ENCODE results near the gene HMG20B.

HMG20B gene

DNA sequence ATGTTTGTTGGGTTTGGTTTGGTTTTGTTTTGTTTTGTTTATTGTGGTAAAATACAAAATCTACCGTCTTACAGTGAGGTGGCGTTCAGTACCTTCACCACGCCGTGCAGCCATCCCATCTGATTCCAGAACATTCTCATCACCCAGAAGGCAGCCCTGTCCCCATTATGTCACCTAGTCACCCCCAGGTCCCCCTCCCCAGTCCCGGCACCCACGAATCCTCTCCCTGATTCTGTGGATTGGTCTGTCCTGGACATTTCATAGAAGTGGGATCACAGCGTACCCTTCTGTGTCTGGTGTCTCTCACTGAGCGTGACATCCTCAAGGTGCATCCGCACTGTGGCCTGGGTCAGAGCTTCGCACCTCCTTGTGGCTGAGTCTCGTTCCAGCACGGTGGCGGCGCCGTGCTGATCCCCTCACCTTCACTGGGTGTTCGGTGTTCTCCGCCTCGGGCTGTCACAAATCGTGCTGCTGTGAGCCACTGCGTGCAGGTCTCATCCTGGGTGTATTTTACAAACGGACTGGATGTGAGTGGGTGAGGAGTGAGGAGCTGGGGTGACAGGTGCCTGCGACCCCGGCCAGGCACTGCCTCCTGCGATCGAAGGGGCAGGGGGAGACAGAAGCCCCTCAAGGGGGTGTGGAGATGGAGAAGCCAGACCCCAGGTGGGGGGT is 34.4 kb upstream of the HMG20B start:
- H3K4me2 ChIP-seq (ENCODE audit: low read length): no peak overlapping the region
- H3K9me3 ChIP-seq (ENCODE audit: insufficient read depth, low read length): no peaks in the 10 kb centered on the region
- peaks cover 45% of the 10 kb centered on the region for H3K36me3 ChIP-seq (replicated peaks; ENCODE audit: low read depth, low read length)
- H3K79me2 ChIP-seq (ENCODE audit: low read length): no peaks in the 10 kb centered on the region
- no peak for TF ChIP-seq EZH2phosphoT487 (IDR thresholded peaks at IDR 0.05; ENCODE audit: low read depth)
- TF ChIP-seq, protein P1, sequence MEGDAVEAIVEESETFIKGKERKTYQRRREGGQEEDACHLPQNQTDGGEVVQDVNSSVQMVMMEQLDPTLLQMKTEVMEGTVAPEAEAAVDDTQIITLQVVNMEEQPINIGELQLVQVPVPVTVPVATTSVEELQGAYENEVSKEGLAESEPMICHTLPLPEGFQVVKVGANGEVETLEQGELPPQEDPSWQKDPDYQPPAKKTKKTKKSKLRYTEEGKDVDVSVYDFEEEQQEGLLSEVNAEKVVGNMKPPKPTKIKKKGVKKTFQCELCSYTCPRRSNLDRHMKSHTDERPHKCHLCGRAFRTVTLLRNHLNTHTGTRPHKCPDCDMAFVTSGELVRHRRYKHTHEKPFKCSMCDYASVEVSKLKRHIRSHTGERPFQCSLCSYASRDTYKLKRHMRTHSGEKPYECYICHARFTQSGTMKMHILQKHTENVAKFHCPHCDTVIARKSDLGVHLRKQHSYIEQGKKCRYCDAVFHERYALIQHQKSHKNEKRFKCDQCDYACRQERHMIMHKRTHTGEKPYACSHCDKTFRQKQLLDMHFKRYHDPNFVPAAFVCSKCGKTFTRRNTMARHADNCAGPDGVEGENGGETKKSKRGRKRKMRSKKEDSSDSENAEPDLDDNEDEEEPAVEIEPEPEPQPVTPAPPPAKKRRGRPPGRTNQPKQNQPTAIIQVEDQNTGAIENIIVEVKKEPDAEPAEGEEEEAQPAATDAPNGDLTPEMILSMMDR (IDR thresholded peaks at IDR 0.05; ENCODE audit: low read depth, low read length): no peak
- no peaks in the 10 kb centered on the region for H3K27me3 ChIP-seq (ENCODE audit: low read depth, low read length)
- H4K20me1 ChIP-seq (ENCODE audit: insufficient read depth, low read length): peaks cover 12% of the 10 kb centered on the region
- no peak overlapping the region for H3K4me3 ChIP-seq (ENCODE audit: low read length)
- H3K4me1 ChIP-seq (ENCODE audit: low read length): no peaks in the 10 kb centered on the region
- H3K27ac ChIP-seq (ENCODE audit: low read length): no peak overlapping the region
- H3K9ac ChIP-seq (ENCODE audit: low read length): no peak overlapping the region
- no peak overlapping the region for H2AFZ ChIP-seq (ENCODE audit: low read depth, low read length)

DNA sequence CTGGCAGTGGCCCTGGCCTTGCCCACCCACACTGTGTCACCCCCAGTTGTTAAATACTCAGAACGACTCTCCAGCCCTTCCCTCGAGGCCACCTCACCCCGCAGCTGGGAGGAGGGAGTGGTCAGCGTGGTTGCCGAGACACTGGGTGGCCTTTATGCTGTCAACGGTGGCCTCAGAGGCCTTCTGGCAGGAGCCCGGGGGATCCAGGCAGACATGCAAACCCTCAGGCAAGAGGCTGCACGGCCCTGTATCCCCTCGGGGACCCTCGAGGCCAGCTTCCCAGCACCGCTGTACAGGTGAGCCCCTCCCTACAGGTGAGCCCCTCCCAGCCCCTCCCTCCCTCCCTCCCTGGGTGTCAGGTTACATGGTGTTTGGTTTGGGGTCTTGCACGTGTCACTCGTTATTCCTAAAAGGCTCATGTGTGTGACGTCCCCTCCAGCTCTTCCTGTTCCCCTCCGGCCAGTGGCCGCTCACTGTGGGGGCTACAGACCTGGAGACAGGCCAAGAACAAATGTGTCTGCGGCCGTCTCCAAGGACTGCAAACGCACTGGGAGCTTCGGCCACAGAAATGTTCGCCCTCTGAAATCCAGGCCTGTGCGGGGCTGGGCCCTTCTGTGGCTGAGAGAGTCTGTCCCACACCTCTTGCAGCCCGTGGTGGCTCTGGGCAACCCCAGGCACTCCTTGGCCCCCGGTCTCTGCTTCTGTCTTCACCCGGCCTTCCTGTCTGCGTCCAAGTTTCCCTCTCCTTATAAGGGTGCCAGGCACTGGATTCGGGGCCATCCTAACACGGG is 33.6 kb upstream of the HMG20B start, which contains the start of gene TEKTIP1:
TEKTIP1 (plus strand) TSS at position 210 of the 791 bp plus-strand sequence; CDS start at position 214, 4 bp downstream.
- H2AFZ ChIP-seq (ENCODE audit: low read depth, low read length): no peak within 1 kb of the TSS

DNA sequence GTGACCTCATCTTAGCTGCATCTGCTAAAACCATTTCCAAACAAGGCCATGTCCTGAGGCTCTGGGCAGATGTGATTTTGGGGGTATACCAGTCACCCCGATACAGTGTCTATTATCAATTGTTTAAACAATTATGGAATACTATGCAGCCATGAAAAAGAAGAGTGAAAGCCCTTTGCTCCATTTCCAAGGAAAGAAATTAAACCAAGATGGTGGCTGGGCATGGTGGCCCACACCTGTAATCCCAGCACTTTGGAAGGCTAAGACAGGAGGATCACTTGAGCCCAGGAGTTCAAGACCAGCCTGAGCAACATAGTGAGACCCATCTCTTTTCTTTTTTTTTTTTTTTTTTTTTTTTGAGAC is 33.0 kb upstream of the HMG20B start:
- H3K9me3 ChIP-seq (ENCODE audit: insufficient read depth, low read length): no peaks in the 10 kb centered on the region
- H3K27me3 ChIP-seq (ENCODE audit: low read depth, low read length): no peaks in the 10 kb centered on the region
- no peaks in the 10 kb centered on the region for H3K79me2 ChIP-seq (ENCODE audit: low read length)
- no peak overlapping the region for H2AFZ ChIP-seq (ENCODE audit: low read depth, low read length)
- peaks cover 12% of the 10 kb centered on the region for H4K20me1 ChIP-seq (ENCODE audit: insufficient read depth, low read length)
- TF ChIP-seq, protein P1 (IDR thresholded peaks at IDR 0.05; ENCODE audit: low read depth, low read length): no peak
- TF ChIP-seq EZH2phosphoT487 (IDR thresholded peaks at IDR 0.05; ENCODE audit: low read depth): no peak
- no peak overlapping the region for H3K27ac ChIP-seq (ENCODE audit: low read length)
- H3K4me2 ChIP-seq (ENCODE audit: low read length): no peak overlapping the region
- H3K4me1 ChIP-seq (ENCODE audit: low read length): no peaks in the 10 kb centered on the region
- peaks cover 43% of the 10 kb centered on the region for H3K36me3 ChIP-seq (replicated peaks; ENCODE audit: low read depth, low read length)
- H3K4me3 ChIP-seq (ENCODE audit: low read length): no peak overlapping the region
- no peak overlapping the region for H3K9ac ChIP-seq (ENCODE audit: low read length)

More for the DNA sequence above, 33.6 kb upstream of the HMG20B start, which contains the start of gene TEKTIP1:
- Histone ChIP-seq H3K9me3 (ENCODE audit: insufficient read depth, low read length) (no peaks in the 10 kb centered on the region), H4K20me1 (ENCODE audit: insufficient read depth, low read length) (peaks cover 12% of the 10 kb centered on the region), H3K79me2 (ENCODE audit: low read length) (no peaks in the 10 kb centered on the region), H3K4me1 (ENCODE audit: low read length) (no peaks in the 10 kb centered on the region), H3K27me3 (ENCODE audit: low read depth, low read length) (no peaks in the 10 kb centered on the region), H3K9ac (ENCODE audit: low read length) (no peak within 1 kb of the TSS), H3K4me2 (ENCODE audit: low read length) (no peak within 1 kb of the TSS), H3K27ac (ENCODE audit: low read length) (no peak within 1 kb of the TSS), H3K36me3 (replicated peaks; ENCODE audit: low read depth, low read length) (peaks cover 43% of the 10 kb centered on the region), H3K4me3 (ENCODE audit: low read length) (no peak within 1 kb of the TSS)
- no peak for TF ChIP-seq EZH2phosphoT487 (IDR thresholded peaks at IDR 0.05; ENCODE audit: low read depth)
- TF ChIP-seq, protein P1 (IDR thresholded peaks at IDR 0.05; ENCODE audit: low read depth, low read length): no peak
